ENCODE data around the gene TTC33. TPM values are rescaled to one million over a fixed set of nuclear protein-coding genes. Genes with fewer than 3 reads are reported as not detected.

Gene TTC33
- total RNA-seq, 1 donor = 13.7 TPM

- no peak for DNase-seq (ENCODE audit: low read depth)
- TF ChIP-seq, protein P1, sequence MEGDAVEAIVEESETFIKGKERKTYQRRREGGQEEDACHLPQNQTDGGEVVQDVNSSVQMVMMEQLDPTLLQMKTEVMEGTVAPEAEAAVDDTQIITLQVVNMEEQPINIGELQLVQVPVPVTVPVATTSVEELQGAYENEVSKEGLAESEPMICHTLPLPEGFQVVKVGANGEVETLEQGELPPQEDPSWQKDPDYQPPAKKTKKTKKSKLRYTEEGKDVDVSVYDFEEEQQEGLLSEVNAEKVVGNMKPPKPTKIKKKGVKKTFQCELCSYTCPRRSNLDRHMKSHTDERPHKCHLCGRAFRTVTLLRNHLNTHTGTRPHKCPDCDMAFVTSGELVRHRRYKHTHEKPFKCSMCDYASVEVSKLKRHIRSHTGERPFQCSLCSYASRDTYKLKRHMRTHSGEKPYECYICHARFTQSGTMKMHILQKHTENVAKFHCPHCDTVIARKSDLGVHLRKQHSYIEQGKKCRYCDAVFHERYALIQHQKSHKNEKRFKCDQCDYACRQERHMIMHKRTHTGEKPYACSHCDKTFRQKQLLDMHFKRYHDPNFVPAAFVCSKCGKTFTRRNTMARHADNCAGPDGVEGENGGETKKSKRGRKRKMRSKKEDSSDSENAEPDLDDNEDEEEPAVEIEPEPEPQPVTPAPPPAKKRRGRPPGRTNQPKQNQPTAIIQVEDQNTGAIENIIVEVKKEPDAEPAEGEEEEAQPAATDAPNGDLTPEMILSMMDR (IDR thresholded peaks at IDR 0.05; ENCODE audit: insufficient read depth, low read length) = no peak
- H3K4me3 ChIP-seq (ENCODE audit: low read depth, low read length) = no peak overlapping the region
Observed at GRCh38 chr5:40762705-40763104, 6.9 kb upstream of the TTC33 start.

GRCh38 chr5:40757400-40757799, 1.6 kb upstream of the TTC33 start:
- TF ChIP-seq, protein P1 (IDR thresholded peaks at IDR 0.05; ENCODE audit: insufficient read depth, low read length) = no peak

GRCh38 chr5:40755093-40755406, 711 bp downstream of the TTC33 start:
- H3K4me3 ChIP-seq (ENCODE audit: low read depth, low read length) = peak overlapping the region; percentile 89
- TF ChIP-seq, protein P1 (IDR thresholded peaks at IDR 0.05; ENCODE audit: insufficient read depth, low read length) = peak; percentile 76
- peak; percentile 83 for DNase-seq (ENCODE audit: low read depth)

More at GRCh38 chr5:40757400-40757799, 1.6 kb upstream of the TTC33 start:
- DNase-seq (ENCODE audit: low read depth) = no peak
- H3K4me3 ChIP-seq (ENCODE audit: low read depth, low read length) = no peak overlapping the region

GRCh38 chr5:40754381-40755092, 1.2 kb downstream of the TTC33 start:
- TF ChIP-seq, protein P1 (IDR thresholded peaks at IDR 0.05; ENCODE audit: insufficient read depth, low read length) = no peak
- H3K4me3 ChIP-seq (ENCODE audit: low read depth, low read length) = peak overlapping the region; percentile 89
- DNase-seq (ENCODE audit: low read depth) = peak; percentile 45

- DNase-seq (ENCODE audit: low read depth) = peak; percentile 12
- no peak overlapping the region for H3K4me3 ChIP-seq (ENCODE audit: low read depth, low read length)
- TF ChIP-seq, protein P1 (IDR thresholded peaks at IDR 0.05; ENCODE audit: insufficient read depth, low read length) = no peak
Observed at GRCh38 chr5:40746703-40747102, 9.1 kb downstream of the TTC33 start.

DNA sequence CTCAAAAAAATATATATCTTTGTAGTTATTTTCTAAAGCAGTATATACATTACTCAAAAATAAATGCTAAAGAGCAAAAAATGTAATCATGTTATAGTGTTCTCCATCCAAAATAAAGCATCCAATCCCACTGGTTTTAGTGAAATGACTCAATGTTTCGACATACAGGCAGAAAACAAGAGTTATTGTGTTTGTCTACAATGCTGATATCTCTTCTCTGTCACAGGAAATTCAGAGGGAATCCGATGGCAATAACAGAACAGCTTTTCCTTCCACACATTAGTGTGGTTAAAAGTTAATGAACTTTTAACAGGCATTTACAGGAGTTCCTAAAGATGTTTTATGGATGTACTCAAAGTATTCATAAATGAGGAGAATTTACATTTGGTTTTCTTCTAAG, 12.0 kb downstream of the TTC33 start:
- no peak overlapping the region for H3K4me3 ChIP-seq (ENCODE audit: low read depth, low read length)
- TF ChIP-seq, protein P1 (IDR thresholded peaks at IDR 0.05; ENCODE audit: insufficient read depth, low read length) = no peak
- peak; percentile 7 for DNase-seq (ENCODE audit: low read depth)

DNA sequence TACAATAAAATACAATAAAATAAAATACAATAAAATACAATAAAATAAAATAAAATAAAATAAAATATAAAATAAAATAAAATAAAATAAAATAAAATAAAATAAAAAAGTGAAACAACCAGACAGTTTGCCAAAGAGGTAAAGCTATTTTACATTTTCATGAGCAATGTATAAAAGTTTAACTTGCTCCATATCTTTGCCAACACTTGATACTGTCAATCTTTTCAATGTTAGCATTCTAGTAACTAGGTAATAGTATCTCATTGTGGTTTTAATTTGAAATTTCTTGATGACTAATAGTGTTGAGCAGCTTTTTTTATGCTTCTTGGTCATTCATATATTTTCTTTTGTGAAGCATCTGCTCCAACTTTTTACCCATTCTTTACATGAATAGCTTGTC, 17.3 kb downstream of the TTC33 start:
- TF ChIP-seq, protein P1 (IDR thresholded peaks at IDR 0.05; ENCODE audit: insufficient read depth, low read length) = no peak
- H3K4me3 ChIP-seq (ENCODE audit: low read depth, low read length) = no peak overlapping the region
- DNase-seq (ENCODE audit: low read depth) = no peak
